Measurements from ENCODE around the gene MTHFD1. TPM values are rescaled to one million over a fixed set of nuclear protein-coding genes. Genes with fewer than 3 reads are reported as not detected.

MTHFD1 gene
- total RNA-seq, 1 experiment from 2014 or later: 153 TPM

GRCh38 chr14:64363265-64363846 lies 24.8 kb upstream of the MTHFD1 start:
- Histone ChIP-seq H3K9ac (ENCODE audit: low read length) (no peak overlapping the region), H3K4me2 (ENCODE audit: low read length) (peak overlapping the region; percentile 4; the same call in 1 of the 2 replicates), H3K4me3 (replicated peaks in 1 of 2; ENCODE audit: low read depth in 1 of 2, low read length in 2 of 2) (no peak overlapping the region), H3K27ac (ENCODE audit: low read depth, low read length) (no peak overlapping the region), H3K9me3 (ENCODE audit: control insufficient read depth in 1 of 2, insufficient read depth in 1 of 2, low read depth in 1 of 2, low read length in 2 of 2) (no peaks in the 10 kb centered on the region), H3K79me2 (ENCODE audit: insufficient read depth, low read length) (no peaks in the 10 kb centered on the region), H3K27me3 (ENCODE audit: insufficient read depth, low read length) (no peaks in the 10 kb centered on the region), H4K20me1 (ENCODE audit: insufficient read depth) (no peaks in the 10 kb centered on the region), H3K9me2 (ENCODE audit: insufficient read depth) (0 out of 2 replicates have a peak, but pooled peaks cover 5% of the 10 kb centered on the region), H3K36me3 (ENCODE audit: control insufficient read depth in 1 of 2, insufficient read depth in 2 of 2, low read length in 2 of 2) (no peaks in the 10 kb centered on the region), H3K4me1 (ENCODE audit: control insufficient read depth in 1 of 2, insufficient read depth in 2 of 2, low read length in 2 of 2) (peaks cover 11 to 27% of the 10 kb centered on the region in 2 experiments; a peak in 3 of 4 replicates), H2AFZ (ENCODE audit: low read depth, low read length, poor library complexity, severe bottlenecking) (no peak overlapping the region)
- DNase-seq (ENCODE audit: low read depth, low spot score): no peak
- POLR2A ChIA-PET: no interaction called here
- no TSS peak for BruUV-seq (replicated peaks)
- ATAC-seq: no peak
- TF ChIP-seq FOSL1 (IDR thresholded peaks at IDR 0.05; ENCODE audit: low read depth): no peak
- no peak for TF ChIP-seq CBX3 (IDR thresholded peaks at IDR 0.05; ENCODE audit: low read depth)
- TF ChIP-seq JUND (IDR thresholded peaks at IDR 0.05): no peak
- no peak for TF ChIP-seq ZNF274 (IDR thresholded peaks at IDR 0.05; ENCODE audit: low read depth, low read length)
- TF ChIP-seq TCF7L2 (IDR thresholded peaks at IDR 0.05; ENCODE audit: borderline replicate concordance, extremely low read depth, insufficient read depth, insufficient read length): no peak
- TF ChIP-seq POLR2AphosphoS5 (IDR thresholded peaks at IDR 0.05; ENCODE audit: low read depth, low read length): no peak
- TF ChIP-seq CTCF (IDR thresholded peaks at IDR 0.05 in 2 of 3, conservative IDR thresholded peaks at IDR 0.05 in 1 of 3; ENCODE audit: borderline replicate concordance in 1 of 3, insufficient read depth in 1 of 3, low read depth in 2 of 3, low read length in 2 of 3): no peak
- TF ChIP-seq ZBTB33 (IDR thresholded peaks at IDR 0.05; ENCODE audit: extremely low read depth, insufficient replicate concordance, low read length): no peak
- no peak for TF ChIP-seq EZH2phosphoT487 (IDR thresholded peaks at IDR 0.05; ENCODE audit: borderline replicate concordance)
- TF ChIP-seq ZFX (IDR thresholded peaks at IDR 0.05): no peak
- no peak for TF ChIP-seq MAX (IDR thresholded peaks at IDR 0.05)
- no peak for TF ChIP-seq SP1 (IDR thresholded peaks at IDR 0.05; ENCODE audit: low read depth)
- TF ChIP-seq SRF (IDR thresholded peaks at IDR 0.05; ENCODE audit: low read depth): no peak
- TF ChIP-seq ATF3 (IDR thresholded peaks at IDR 0.05): no peak
- no peak for TF ChIP-seq ELF1 (IDR thresholded peaks at IDR 0.05; ENCODE audit: borderline replicate concordance, low read depth)
- no peak for TF ChIP-seq POLR2A (IDR thresholded peaks at IDR 0.05; ENCODE audit: borderline replicate concordance, extremely low read depth, insufficient read depth, insufficient read length)
- TF ChIP-seq CEBPB (IDR thresholded peaks at IDR 0.05; ENCODE audit: low read depth): no peak
- no peak for TF ChIP-seq EGR1 (IDR thresholded peaks at IDR 0.05; ENCODE audit: low read depth)
- TF ChIP-seq RAD21 (IDR thresholded peaks at IDR 0.05; ENCODE audit: low read depth): no peak
- no peak for TF ChIP-seq EZH2 (IDR thresholded peaks at IDR 0.05)
- RAD21 ChIA-PET (ENCODE audit: low non-redundant PET in 1 of 2, low total read pairs in 2 of 2, uncharacterized antibody in 2 of 2, unreplicated experiment in 2 of 2): no interaction called here
- CTCF ChIA-PET: interaction anchor here (0.7 kb wide), 1 partner anchor 66 kb away, joined by 3 read pairs; no protein-coding TSS in a partner anchor
- intact Hi-C loops (cut with micrococcal nuclease): no loop called here
